A549 (cell line): Measurements from ENCODE around the gene KCNA3.

Source experiments
- CBX8 ChIP-seq: fragments of 200-600 bp; sonication (generic); IDR thresholded peaks from 2 replicates; pipeline ENCODE4 v1.6.1; 2016
- CHD2 ChIP-seq: fragments of 150-350 bp; IDR thresholded peaks from 2 replicates; pipeline ENCODE4 v1.6.1; 2014; ENCODE audit warnings: low read length; ENCODE audit not compliant: partially characterized antibody
- CHD4 ChIP-seq: fragments of 200-600 bp; sonication (generic); IDR thresholded peaks from 2 replicates; pipeline ENCODE4 v1.6.1; 2016; ENCODE audit warnings: antibody characterized with exemption, mild to moderate bottlenecking, borderline replicate concordance
- E2F6 ChIP-seq: IDR thresholded peaks from 2 replicates; pipeline ENCODE4 v1.6.1; 2012; ENCODE audit warnings: low read depth, borderline replicate concordance
- GATA3 ChIP-seq: IDR thresholded peaks from 2 replicates; pipeline ENCODE4 v1.6.1; 2012; ENCODE audit warnings: borderline replicate concordance
- JUN ChIP-seq, 2 experiments: fragments of >200 bp; sonication (Bioruptor Twin); formaldehyde crosslinking; IDR thresholded peaks; 2 replicates in 1 of 2; 3 replicates in 1 of 2; pipeline ENCODE4 v1.6.1; 2016 to 2017
- KDM5A ChIP-seq: fragments of 200-600 bp; sonication (generic); IDR thresholded peaks from 2 replicates; pipeline ENCODE4 v1.6.1; 2016; ENCODE audit warnings: antibody characterized with exemption, mild to moderate bottlenecking
- NFE2L2 ChIP-seq: fragments of 150-350 bp; conservative IDR thresholded peaks from 2 replicates; pipeline ENCODE4 v1.6.1; 2014; ENCODE audit warnings: low read length
- PHF8 ChIP-seq: fragments of 200-600 bp; sonication (generic); IDR thresholded peaks from 2 replicates; pipeline ENCODE4 v1.6.1; 2016; ENCODE audit warnings: low read depth, mild to moderate bottlenecking, antibody characterized with exemption, moderate library complexity, borderline replicate concordance
- POLR2A ChIP-seq: IDR thresholded peaks from 2 replicates; pipeline ENCODE4 v1.6.1; 2012; ENCODE audit warnings: mild to moderate bottlenecking, low read length
- SMC3 ChIP-seq: fragments of >200 bp; sonication (Bioruptor Twin); formaldehyde crosslinking; IDR thresholded peaks from 3 replicates; pipeline ENCODE4 v1.6.1; 2018; ENCODE audit warnings: inconsistent platforms
- TP53 ChIP-seq: fragments of 250-450 bp; sonication (Bioruptor Pico); IDR thresholded peaks from 2 replicates; pipeline ENCODE4 v1.5.0; 2021; ENCODE audit warnings: mild to moderate bottlenecking, moderate library complexity
- TF ChIP-seq, protein P1 (sequence below): IDR thresholded peaks from 2 replicates; pipeline ENCODE4 v1.6.1; 2012
- TF ChIP-seq, protein P2 (sequence below): fragments of >200 bp; sonication (Bioruptor Twin); formaldehyde crosslinking; IDR thresholded peaks from 3 replicates; pipeline ENCODE4 v1.5.1; 2016

DNA sequence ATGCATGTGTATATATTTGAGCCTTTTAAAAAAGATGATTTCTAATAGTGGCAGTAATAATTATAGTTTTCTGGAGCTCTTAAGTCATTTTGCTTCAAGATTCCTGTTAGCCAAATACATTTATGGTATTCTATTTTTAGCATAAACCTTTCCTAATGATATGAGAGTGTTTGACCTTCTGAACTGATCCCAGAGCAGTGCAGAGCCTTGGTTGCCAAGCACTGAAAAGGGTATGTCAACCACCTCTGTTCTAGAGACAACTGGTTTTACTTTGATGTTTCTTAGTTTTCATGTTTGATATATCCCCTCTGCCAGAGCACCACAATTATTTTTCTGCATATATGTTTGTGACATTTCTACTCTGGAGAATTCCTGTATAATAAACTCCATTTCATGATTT, 15.1 kb upstream of the KCNA3 start:
- TF ChIP-seq NFE2L2 (no peak), TP53 (no peak), CHD4 (no peak), POLR2A (no peak), E2F6 (no peak), JUN (IDR thresholded peaks at IDR 0.05) (no peak), KDM5A (no peak), SMC3 (no peak), CBX8 (no peak), CHD2 (no peak), GATA3 (no peak), PHF8 (no peak)
- TF ChIP-seq, protein P1, sequence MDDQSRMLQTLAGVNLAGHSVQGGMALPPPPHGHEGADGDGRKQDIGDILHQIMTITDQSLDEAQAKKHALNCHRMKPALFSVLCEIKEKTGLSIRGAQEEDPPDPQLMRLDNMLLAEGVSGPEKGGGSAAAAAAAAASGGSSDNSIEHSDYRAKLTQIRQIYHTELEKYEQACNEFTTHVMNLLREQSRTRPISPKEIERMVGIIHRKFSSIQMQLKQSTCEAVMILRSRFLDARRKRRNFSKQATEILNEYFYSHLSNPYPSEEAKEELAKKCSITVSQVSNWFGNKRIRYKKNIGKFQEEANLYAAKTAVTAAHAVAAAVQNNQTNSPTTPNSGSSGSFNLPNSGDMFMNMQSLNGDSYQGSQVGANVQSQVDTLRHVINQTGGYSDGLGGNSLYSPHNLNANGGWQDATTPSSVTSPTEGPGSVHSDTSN, result no peak
- TF ChIP-seq, protein P2, sequence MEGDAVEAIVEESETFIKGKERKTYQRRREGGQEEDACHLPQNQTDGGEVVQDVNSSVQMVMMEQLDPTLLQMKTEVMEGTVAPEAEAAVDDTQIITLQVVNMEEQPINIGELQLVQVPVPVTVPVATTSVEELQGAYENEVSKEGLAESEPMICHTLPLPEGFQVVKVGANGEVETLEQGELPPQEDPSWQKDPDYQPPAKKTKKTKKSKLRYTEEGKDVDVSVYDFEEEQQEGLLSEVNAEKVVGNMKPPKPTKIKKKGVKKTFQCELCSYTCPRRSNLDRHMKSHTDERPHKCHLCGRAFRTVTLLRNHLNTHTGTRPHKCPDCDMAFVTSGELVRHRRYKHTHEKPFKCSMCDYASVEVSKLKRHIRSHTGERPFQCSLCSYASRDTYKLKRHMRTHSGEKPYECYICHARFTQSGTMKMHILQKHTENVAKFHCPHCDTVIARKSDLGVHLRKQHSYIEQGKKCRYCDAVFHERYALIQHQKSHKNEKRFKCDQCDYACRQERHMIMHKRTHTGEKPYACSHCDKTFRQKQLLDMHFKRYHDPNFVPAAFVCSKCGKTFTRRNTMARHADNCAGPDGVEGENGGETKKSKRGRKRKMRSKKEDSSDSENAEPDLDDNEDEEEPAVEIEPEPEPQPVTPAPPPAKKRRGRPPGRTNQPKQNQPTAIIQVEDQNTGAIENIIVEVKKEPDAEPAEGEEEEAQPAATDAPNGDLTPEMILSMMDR, result no peak
